Measurements from ENCODE around the gene CD300LF. TPM values are rescaled to one million over a fixed set of nuclear protein-coding genes. Genes with fewer than 3 reads are reported as not detected.

CD300LF gene
- total and polyA plus RNA-seq, 7 donors = 0.27 to 8.3 (median 3.3) TPM; not detected in 3

DNA sequence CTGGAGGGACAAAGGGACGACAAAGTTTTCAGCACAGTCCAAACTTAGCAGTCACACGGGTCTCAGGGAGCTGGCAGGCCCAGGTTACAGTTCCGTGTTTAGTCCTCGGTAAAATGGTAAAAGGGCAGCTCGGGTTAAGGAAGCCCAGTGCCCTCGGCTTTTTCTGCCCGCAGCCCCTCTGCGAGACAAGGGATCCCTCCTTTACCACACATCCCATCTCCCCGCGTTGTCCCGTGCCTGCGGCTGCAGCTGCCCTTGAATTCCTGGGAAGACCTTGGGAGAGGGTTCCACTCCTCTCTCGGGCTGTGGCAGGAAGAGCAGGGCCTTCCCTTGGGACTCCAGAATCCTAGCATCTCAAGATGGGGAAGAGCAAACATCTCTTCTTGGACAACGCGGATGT is 17.1 kb upstream of the CD300LF start:
- 92 to 94% methylated on average over 15 of the region's 15 CpGs for WGBS, 2 donors
- TF ChIP-seq EP300 (IDR thresholded peaks at IDR 0.05) (no peak), POLR2A (IDR thresholded peaks at IDR 0.05) (no peak), POLR2AphosphoS5 (IDR thresholded peaks at IDR 0.05) (no peak)
- no peak for DNase-seq
- no peak overlapping the region for H3K4me3 ChIP-seq
- no peaks in the 10 kb centered on the region for H3K9me3 ChIP-seq
- no peaks in the 10 kb centered on the region for H3K4me1 ChIP-seq
- H3K36me3 ChIP-seq = no peaks in the 10 kb centered on the region
- intact Hi-C loops (cut with DNase I) = loop anchor here (10.0 kb wide), 1 partner anchor 165 kb away; the partner anchor contains the start of gene CD300H
- H3K27ac ChIP-seq = no peak overlapping the region
- H3K27me3 ChIP-seq = peaks cover 0 to 42% (median 9%) of the 10 kb centered on the region in 3 donors

DNA sequence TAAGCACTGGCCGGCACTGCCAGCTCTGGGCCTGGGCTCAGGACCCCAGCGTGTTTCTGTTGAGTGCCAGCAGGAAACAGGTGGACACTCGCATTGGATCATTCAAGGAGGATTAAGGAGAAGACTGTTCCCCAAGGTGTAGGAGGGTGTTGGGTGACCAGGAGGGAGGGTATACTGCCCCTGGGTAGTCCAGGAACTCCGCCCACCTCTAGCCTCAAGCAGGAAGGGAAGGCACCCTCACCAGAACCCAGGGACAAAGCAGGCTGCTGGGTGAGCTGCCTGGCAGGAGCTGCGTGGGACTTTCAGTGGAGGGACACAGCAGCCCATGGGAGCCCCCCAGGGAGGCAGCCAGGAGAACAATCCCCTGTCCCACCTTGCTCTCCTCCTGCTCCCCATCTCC is 16.6 kb upstream of the CD300LF start:
- no peaks in the 10 kb centered on the region for H3K9me3 ChIP-seq
- no peak overlapping the region for H3K27ac ChIP-seq
- no peak for TF ChIP-seq EP300 (IDR thresholded peaks at IDR 0.05)
- intact Hi-C loops (cut with DNase I) = no loop called here
- no peaks in the 10 kb centered on the region for H3K36me3 ChIP-seq
- peaks cover 0 to 40% (median 9%) of the 10 kb centered on the region in 3 donors for H3K27me3 ChIP-seq
- WGBS, 2 donors = 94 to 95% methylated on average over 5 of the region's 5 CpGs
- H3K4me1 ChIP-seq = no peaks in the 10 kb centered on the region
- DNase-seq = no peak
- no peak overlapping the region for H3K4me3 ChIP-seq

DNA sequence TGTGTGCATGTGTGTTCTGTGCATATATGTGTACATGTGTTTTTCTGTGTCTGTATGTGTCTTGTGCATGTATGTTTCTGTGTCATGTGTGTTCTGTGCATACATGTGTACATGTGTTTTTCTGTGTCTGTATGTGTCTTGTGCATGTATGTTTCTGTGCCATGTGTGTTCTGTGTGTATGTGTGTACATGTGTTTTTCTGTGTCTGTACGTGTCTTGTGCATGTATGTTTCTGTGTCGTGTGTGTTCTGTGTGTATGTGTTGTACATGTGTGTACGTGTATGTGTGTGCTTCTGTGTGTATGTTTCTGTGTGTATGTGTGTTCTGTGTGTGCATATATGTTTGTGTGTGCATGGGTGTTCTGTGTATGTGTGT is 16.0 kb upstream of the CD300LF start:
- no peak overlapping the region for H3K27ac ChIP-seq
- H3K27me3 ChIP-seq = peaks cover 0 to 33% (median 9%) of the 10 kb centered on the region in 3 donors
- H3K9me3 ChIP-seq = no peaks in the 10 kb centered on the region
- DNase-seq = no peak
- H3K4me3 ChIP-seq = no peak overlapping the region
- no peaks in the 10 kb centered on the region for H3K36me3 ChIP-seq
- TF ChIP-seq POLR2A (IDR thresholded peaks at IDR 0.05) (no peak), POLR2AphosphoS5 (IDR thresholded peaks at IDR 0.05) (no peak)
- no peaks in the 10 kb centered on the region for H3K4me1 ChIP-seq
- intact Hi-C loops (cut with DNase I) = no loop called here
- 95 to 96% methylated on average over 3 of the region's 3 CpGs for WGBS, 2 donors

DNA sequence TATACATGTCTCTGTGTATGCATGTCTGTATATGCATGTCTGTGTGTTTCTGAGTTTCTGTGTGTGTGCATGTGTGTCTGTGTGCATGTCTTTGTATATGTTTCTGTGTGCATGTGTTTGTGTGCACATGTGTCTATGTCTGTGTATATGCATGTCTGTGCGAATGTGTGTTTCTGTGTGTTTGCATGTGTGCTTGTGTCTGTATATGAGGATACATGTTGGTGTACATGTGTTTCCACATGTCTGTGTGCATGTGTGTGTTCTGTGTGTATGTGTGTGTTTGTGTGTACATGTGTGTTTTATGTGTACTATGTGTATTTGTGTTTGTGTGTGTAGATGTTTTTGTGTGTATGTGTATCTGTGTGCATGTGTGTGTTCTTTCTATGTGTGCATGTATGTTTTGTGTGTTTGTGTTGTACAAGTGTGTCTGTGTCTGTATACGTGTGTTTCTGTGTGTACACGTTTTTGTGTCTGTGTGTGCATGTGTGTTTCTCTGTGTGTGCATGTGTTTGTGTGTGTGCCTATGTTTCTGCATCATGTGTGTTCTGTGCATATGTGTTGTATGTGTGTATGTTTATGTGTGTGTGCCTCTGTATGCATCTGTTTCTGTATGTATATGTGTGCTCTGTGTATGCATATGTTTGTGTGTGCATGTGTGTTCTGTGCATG is 15.4 kb upstream of the CD300LF start:
- 92 to 97% methylated on average over 3 of the region's 3 CpGs for WGBS, 2 donors
- Histone ChIP-seq H3K9me3 (no peaks in the 10 kb centered on the region), H3K27ac (no peak overlapping the region), H3K36me3 (no peaks in the 10 kb centered on the region), H3K4me1 (no peaks in the 10 kb centered on the region), H3K27me3 (peaks cover 0 to 28% (median 9%) of the 10 kb centered on the region in 3 donors), H3K4me3 (no peak overlapping the region)
- intact Hi-C loops (cut with DNase I) = no loop called here
- DNase-seq = no peak
- TF ChIP-seq, protein P1, sequence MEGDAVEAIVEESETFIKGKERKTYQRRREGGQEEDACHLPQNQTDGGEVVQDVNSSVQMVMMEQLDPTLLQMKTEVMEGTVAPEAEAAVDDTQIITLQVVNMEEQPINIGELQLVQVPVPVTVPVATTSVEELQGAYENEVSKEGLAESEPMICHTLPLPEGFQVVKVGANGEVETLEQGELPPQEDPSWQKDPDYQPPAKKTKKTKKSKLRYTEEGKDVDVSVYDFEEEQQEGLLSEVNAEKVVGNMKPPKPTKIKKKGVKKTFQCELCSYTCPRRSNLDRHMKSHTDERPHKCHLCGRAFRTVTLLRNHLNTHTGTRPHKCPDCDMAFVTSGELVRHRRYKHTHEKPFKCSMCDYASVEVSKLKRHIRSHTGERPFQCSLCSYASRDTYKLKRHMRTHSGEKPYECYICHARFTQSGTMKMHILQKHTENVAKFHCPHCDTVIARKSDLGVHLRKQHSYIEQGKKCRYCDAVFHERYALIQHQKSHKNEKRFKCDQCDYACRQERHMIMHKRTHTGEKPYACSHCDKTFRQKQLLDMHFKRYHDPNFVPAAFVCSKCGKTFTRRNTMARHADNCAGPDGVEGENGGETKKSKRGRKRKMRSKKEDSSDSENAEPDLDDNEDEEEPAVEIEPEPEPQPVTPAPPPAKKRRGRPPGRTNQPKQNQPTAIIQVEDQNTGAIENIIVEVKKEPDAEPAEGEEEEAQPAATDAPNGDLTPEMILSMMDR (IDR thresholded peaks at IDR 0.05) = no peak
- TF ChIP-seq POLR2AphosphoS5 (IDR thresholded peaks at IDR 0.05) = no peak
- TF ChIP-seq EP300 (IDR thresholded peaks at IDR 0.05) = no peak
- no peak for TF ChIP-seq POLR2A (IDR thresholded peaks at IDR 0.05)

DNA sequence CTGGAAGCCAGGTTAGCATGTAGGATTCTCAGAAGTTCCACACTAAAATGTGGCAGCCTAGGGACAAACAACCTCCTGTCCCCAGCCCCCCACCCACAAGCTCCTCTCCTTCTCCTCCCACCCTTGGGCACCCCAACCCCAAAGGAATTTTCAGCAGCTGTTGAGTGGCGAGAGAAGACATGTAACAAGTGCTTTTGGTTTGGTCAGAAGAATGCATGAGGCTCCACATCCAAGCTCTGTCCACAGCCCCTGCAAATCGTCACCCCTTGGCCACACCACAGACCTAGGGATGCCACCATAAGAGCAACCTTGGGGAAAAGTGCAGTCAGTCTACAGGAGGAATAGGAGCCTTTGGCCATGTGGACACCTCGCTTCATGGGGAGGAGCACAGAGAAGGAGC is 12.4 kb upstream of the CD300LF start:
- H3K4me1 ChIP-seq = no peaks in the 10 kb centered on the region
- DNase-seq = no peak
- no peaks in the 10 kb centered on the region for H3K36me3 ChIP-seq
- no peak overlapping the region for H3K4me3 ChIP-seq
- H3K27me3 ChIP-seq = peaks cover 0 to under 1% (median 0%) of the 10 kb centered on the region in 3 donors
- TF ChIP-seq EP300 (IDR thresholded peaks at IDR 0.05) = no peak
- TF ChIP-seq POLR2AphosphoS5 (IDR thresholded peaks at IDR 0.05) = no peak
- intact Hi-C loops (cut with DNase I) = no loop called here
- no peak overlapping the region for H3K27ac ChIP-seq
- WGBS, 2 donors = 93 to 95% methylated on average over 3 of the region's 3 CpGs
- H3K9me3 ChIP-seq = no peaks in the 10 kb centered on the region

DNA sequence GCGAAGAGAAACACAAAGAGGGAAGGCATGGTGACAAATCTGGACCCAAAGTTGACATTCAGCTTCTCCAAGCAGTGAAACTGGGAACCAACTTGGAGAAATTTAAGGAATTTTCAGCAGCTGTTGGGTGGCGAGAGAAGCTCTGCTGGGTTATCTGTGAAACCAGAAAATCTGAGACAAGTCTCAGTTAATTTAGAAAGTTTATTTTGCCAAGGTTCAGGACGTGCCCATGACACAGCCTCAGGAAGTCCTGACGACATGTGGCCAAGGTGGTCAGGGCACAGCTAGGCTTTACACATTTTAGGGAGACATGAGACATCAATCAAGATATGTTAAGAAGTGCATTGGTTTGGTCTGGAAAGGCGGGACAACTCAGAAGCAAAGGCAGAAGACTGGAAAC is 11.2 kb upstream of the CD300LF start:
- no peak overlapping the region for H3K4me3 ChIP-seq
- 73 to 86% methylated on average over 5 of the region's 5 CpGs for WGBS, 2 donors
- TF ChIP-seq, protein P1 (IDR thresholded peaks at IDR 0.05) = no peak
- no peak for TF ChIP-seq POLR2AphosphoS5 (IDR thresholded peaks at IDR 0.05)
- TF ChIP-seq POLR2A (IDR thresholded peaks at IDR 0.05) = no peak
- no peak for TF ChIP-seq EP300 (IDR thresholded peaks at IDR 0.05)
- no peak overlapping the region for H3K27ac ChIP-seq
- no peaks in the 10 kb centered on the region for H3K36me3 ChIP-seq
- H3K9me3 ChIP-seq = no peaks in the 10 kb centered on the region
- H3K27me3 ChIP-seq = no peaks in the 10 kb centered on the region
- H3K4me1 ChIP-seq = no peaks in the 10 kb centered on the region
- no peak for DNase-seq
- intact Hi-C loops (cut with DNase I) = no loop called here

DNA sequence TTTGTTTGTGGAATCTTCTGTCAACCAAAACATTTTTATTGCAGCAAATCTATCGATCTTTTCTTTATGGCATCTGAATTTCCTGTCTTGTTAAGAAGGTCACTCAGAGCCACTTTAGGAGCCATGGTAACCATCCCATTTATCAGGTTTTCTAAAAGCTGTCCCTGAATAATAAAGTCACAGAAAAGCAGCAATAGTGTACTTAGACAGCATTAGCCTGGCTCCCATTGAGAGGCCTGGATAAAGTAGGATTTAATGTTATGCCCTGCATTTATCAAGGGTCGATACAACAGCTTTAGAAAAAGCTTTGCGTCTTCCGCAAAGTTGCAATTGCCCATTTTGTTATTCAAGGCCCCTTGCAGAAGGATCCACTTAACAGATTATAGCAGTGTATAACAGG is 10.1 kb upstream of the CD300LF start:
- no peaks in the 10 kb centered on the region for H3K27me3 ChIP-seq
- no peak for DNase-seq
- H3K36me3 ChIP-seq = no peaks in the 10 kb centered on the region
- H3K27ac ChIP-seq = no peak overlapping the region
- intact Hi-C loops (cut with DNase I) = no loop called here
- H3K9me3 ChIP-seq = no peaks in the 10 kb centered on the region
- no peak for TF ChIP-seq EP300 (IDR thresholded peaks at IDR 0.05)
- TF ChIP-seq POLR2AphosphoS5 (IDR thresholded peaks at IDR 0.05) = no peak
- TF ChIP-seq POLR2A (IDR thresholded peaks at IDR 0.05) = no peak
- TF ChIP-seq, protein P1 (IDR thresholded peaks at IDR 0.05) = no peak
- H3K4me1 ChIP-seq = no peaks in the 10 kb centered on the region
- no peak overlapping the region for H3K4me3 ChIP-seq
- WGBS, 2 donors = 75 to 84% methylated on average over 4 of the region's 4 CpGs
